ENCODE data around the gene NELFE.
"Not testable (repeated sequence)": the region's sequence is repeated elsewhere in the genome, so short reads cannot be mapped to it uniquely, and the experiment has no call there.

NELFE gene

GRCh38 chr6:31948306-31948705 is 10.5 kb downstream of the NELFE start:
- DNase-seq = no peak

DNA sequence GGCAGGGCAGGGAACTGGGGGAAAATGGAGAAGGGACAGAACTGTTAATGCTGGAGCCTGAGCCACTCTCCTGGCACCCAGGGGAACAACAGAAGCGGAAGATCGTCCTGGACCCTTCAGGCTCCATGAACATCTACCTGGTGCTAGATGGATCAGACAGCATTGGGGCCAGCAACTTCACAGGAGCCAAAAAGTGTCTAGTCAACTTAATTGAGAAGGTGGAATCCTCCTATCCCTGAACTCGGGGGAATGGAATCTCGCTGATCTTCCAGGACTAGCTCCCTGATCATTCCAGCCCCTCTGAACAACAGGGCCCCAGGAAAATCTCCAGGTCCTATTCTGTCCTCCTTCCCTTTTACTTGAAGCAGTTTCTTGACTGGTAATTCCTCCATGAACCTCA is 10.9 kb downstream of the NELFE start:
- no peak for DNase-seq

- DNase-seq = no peak
Measured at GRCh38 chr6:31947070-31947675, 11.6 kb downstream of the NELFE start.

DNA sequence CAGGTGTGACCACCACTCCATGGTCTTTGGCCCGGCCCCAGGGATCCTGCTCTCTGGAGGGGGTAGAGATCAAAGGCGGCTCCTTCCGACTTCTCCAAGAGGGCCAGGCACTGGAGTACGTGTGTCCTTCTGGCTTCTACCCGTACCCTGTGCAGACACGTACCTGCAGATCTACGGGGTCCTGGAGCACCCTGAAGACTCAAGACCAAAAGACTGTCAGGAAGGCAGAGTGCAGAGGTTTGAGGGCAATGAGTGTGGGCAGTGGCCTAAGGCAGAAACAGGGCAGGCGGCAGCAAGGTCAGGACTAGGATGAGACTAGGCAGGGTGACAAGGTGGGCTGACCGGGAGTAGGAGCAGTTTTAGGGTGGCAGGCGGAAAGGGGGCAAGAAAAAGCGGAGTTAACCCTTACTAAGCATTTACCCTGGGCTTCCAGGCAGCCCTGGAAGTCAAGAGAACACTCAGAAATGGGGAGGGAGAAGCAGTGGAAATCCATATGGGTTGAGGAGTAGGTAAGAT is 12.3 kb downstream of the NELFE start:
- DNase-seq = no peak

DNA sequence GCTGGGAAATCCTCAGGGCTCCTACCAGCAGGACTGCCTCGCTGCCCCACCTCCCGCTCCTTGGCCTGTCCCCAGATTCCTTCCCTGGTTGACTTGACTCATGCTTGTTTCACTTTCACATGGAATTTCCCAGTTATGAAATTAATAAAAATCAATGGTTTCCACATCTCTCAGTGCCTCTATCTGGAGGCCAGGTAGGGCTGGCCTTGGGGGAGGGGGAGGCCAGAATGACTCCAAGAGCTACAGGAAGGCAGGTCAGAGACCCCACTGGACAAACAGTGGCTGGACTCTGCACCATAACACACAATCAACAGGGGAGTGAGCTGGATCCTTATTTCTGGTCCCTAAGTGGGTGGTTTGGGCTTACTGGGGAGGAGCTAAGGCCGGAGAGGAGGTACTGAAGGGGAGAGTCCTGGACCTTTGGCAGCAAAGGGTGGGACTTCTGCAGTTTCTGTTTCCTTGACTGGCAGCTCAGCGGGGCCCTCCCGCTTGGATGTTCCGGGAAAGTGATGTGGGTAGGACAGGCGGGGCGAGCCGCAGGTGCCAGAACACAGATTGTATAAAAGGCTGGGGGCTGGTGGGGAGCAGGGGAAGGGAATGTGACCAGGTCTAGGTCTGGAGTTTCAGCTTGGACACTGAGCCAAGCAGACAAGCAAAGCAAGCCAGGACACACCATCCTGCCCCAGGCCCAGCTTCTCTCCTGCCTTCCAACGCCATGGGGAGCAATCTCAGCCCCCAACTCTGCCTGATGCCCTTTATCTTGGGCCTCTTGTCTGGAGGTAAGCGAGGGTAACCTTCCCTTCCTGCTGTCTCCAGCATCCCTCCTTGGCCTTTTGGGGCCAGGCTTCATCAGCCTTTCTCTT is 13.0 kb downstream of the NELFE start, which contains the start of gene CFB:
CFB (plus strand) TSS at position 589 of the 863 bp plus-strand sequence; CDS start at position 716, 127 bp downstream.
- DNase-seq = no peak

DNA sequence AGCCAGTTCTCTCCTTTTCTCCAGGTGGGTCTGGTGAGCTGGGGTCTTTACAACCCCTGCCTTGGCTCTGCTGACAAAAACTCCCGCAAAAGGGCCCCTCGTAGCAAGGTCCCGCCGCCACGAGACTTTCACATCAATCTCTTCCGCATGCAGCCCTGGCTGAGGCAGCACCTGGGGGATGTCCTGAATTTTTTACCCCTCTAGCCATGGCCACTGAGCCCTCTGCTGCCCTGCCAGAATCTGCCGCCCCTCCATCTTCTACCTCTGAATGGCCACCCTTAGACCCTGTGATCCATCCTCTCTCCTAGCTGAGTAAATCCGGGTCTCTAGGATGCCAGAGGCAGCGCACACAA is 13.6 kb downstream of the NELFE start:
- DNase-seq = no peak

- DNase-seq = no peak
Measured at GRCh38 chr6:31943742-31944141, 15.0 kb downstream of the NELFE start.

DNA sequence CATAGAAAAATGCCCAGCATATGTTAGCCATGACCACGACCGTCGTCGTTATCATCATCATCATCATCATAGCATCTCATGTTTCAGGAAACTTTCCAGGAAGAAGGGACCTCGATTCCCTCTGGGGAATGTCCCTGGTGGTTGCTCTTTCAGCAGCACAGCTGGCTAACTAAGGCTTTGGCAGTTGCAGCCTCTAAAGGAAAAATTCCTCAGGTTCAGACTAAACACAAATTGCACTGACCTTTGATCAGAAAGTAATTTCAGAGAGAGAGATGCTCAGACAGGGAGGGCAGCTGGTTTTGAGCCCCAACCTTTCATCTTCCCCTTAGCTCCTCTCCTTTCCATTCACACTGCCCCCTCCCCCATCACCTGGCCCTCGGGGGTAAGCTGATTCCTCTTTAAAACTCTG is 18.5 kb downstream of the NELFE start:
- no peak for DNase-seq

DNA sequence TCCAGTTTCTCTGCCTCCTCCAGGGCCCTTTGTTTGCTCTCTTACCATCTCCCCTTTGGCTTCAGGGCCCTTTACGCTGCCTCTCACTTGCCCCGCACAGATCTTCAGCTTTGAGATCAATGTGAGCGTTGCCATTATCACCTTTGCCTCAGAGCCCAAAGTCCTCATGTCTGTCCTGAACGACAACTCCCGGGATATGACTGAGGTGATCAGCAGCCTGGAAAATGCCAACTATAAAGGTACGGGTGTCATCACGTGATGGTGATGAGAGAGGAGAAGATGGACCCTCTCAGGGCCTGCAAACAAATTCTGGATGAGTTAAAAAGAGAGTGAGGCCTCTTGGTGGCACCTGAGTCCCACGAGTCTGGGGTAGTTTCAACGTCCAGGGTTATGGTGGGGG is 22.9 kb downstream of the NELFE start:
- no peak for DNase-seq

- DNase-seq = no peak
Measured at GRCh38 chr6:31935021-31935420, 23.8 kb downstream of the NELFE start.

GRCh38 chr6:31933537-31933936 is 25.2 kb downstream of the NELFE start:
- DNase-seq = no peak

GRCh38 chr6:31932137-31932536 is 26.6 kb downstream of the NELFE start:
- DNase-seq = not testable (repeated sequence)

- DNase-seq = no peak
Measured at GRCh38 chr6:31930962-31931361, 27.8 kb downstream of the NELFE start.

DNA sequence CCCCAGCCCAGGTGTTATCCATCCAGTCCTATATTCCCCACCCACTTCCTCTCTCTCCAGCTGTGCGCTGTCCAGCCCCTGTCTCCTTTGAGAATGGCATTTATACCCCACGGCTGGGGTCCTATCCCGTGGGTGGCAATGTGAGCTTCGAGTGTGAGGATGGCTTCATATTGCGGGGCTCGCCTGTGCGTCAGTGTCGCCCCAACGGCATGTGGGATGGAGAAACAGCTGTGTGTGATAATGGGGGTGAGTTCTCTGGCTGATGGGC is 30.2 kb downstream of the NELFE start:
- no peak for DNase-seq

GRCh38 chr6:31927863-31928671 is 30.7 kb downstream of the NELFE start:
- DNase-seq = no peak

DNA sequence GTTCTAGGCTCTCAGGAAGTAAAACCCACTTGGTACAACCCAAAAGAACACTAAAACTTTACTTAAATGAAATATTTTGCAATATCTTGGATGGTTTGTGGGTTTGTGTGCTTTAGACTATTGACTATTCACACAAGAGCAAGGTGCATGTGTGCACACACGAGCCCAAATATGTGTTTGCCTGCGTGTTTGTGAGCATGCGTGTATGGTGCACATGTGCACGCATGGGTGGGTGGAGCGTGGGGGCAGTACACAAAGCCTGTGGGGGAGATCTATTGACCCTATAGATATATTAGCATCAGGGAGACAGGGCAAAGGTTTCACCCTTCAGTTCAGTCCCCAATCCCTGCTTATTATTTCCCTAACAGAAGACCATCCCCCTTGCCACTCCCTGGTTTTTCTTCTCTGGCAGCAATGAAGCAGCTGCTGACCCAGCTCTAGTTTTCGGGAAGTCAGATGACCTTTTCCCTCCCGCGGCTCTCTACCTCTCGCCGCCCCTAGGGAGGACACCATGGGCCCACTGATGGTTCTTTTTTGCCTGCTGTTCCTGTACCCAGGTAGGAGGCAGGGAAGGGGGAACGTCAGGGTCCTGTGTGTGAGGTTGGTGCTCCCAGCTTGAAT is 31.4 kb downstream of the NELFE start, which contains the start of gene C2:
C2 (plus strand) TSS at position 476 of the 621 bp plus-strand sequence; CDS start at position 512, 36 bp downstream.
- no peak for DNase-seq

DNA sequence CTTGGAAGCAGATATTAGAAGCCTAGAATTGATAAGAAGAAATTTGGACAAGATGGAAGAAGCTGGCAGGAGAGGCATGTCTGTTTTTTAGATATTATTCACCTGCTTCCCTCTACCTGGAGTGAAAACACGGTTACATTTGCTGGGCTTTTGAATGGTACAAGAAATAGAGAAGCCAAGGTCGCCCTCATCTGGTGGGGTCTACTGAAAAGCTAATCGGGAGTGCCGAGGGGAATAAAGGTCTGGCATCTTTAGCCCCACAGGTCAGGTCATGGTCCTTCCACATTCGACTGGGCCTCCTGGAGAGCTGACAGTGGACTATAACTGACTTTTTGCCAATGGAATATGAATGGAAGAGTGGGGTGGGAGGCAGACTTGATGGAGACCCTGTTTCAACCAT is 35.8 kb downstream of the NELFE start:
- no peak for DNase-seq

GRCh38 chr6:31920811-31921210 is 38.0 kb downstream of the NELFE start:
- no peak for DNase-seq

- DNase-seq = no peak
Measured at GRCh38 chr6:31919624-31920303, 39.0 kb downstream of the NELFE start.

DNA sequence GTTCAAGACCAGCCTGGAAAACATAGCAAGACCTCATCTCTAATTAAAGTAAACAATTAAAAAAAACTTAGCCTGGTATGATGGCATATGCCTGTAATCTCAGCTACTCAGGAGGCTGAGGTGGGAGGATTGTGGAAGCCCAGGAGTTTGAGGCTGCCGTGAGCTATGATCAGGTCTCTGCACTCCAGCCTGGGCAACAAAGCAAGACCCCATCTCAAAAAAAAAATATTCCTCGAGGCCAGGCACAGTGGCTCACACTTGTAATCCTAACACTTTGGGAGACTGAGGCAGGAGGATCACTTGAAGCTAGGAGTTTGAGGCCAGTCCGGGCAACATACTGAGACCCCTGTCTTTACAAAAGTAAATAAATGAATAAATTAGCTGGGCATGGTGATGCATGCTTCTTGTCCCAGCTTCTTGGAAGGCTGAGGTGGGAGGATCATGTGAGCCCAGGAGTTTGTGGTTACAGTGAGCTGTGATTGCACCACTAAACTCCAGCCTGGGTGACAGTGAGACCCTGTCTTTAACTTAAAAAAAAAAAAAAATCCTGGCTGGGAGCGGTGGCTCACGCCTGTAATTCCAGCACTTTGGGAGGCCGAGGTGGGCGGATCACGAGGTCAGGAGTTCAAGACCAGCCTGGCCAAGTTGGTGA is 40.6 kb downstream of the NELFE start:
- no peak for DNase-seq

- no peak for DNase-seq
Measured at GRCh38 chr6:31915756-31916155, 43.0 kb downstream of the NELFE start.

GRCh38 chr6:31915351-31915750 is 43.4 kb downstream of the NELFE start:
- no peak for DNase-seq
